GM04504 (cell line): ENCODE measurements around the gene NR4A1.

Experiments used
- DNase-seq: peaks from one replicate; pipeline ENCODE4 v3.0.0-alpha.2; 2012; ENCODE audit warnings: low read depth

The NR4A1 gene

GRCh38 chr12:52079576-52080402, 28.5 kb downstream of the NR4A1 start, which contains the start of gene SMIM41:
Gene SMIM41, plus strand, starts transcription at chr12:52079704. Its CDS starts 76 bp downstream, at chr12:52079780.
- no peak for DNase-seq

DNA sequence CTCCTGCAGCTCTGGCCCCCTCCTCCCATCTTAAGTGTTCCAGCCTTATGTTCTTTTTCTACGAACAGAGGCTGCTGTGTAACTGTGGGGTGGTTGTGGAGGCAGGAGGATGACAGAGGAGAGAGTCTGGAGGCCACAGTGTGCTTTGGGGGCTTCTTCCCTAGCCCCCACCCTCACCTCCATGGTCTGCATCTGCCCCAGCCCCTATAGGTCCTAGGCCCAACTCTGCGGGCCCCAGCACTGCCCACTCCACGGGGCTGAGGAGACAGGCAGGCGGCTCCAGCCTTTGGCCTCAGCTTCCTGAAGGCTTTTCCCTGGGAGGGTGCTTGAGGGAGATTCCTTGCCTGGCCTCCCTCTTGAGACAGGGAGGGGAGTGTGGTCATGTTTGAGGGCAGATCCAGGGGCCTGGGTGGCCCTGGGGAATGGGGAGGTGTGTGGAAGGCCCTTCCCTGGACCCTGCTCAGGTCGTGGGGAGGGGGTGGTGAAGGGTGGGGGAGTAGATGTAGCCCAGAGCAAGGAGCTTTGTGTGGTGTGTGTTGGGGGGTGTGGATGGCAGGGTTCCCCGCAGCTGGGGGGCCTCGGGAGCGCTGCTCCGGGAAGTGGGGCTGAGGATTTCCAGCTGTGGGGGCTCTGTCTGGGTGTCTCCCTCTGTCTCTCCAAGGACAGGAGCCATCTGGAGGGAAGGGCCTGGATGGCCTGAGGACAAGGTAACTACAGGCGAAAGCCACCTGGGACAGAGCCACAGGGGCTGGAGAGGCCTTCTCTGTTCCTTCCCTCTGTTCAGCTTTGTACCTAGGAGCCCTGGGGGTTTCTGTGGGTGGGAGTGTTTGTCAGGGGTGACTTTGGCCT, 29.4 kb downstream of the NR4A1 start:
- no peak for DNase-seq

- no peak for DNase-seq
Measured at GRCh38 chr12:52081263-52081733, 30.1 kb downstream of the NR4A1 start.

DNA sequence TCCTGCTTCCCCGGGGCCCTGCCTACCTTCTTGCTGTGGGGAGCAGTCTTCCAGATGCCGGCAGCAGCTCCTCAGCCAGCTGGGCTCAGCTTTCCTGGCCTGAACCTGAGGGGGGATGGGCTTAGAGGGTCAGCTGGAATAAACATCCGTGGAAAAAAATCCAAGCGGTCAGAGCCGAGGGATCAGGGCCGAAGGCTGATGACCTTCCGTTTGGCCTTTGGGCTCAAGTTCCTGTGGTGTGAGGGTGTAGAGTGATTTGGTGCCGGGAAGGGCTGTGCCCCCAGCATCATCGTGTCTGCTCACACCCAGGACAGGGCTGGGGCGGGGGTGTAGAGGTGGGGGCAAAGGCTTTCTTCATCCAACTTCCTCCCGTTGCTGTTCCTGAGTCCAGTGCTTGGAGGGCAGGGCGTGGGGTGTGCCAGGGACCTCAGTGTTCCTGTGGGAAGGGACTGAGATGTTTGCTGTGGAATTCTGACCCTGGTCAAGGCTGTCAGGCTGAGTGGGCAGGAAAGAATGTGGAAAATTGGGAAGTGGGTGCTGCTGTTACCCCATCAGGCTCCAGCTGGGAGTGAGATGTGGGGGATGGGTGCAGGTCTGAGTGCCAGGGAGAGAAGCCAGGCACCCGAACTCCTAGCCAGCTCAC, 30.9 kb downstream of the NR4A1 start:
- no peak for DNase-seq

- no peak for DNase-seq
Measured at GRCh38 chr12:52082669-52082987, 31.4 kb downstream of the NR4A1 start.

DNA sequence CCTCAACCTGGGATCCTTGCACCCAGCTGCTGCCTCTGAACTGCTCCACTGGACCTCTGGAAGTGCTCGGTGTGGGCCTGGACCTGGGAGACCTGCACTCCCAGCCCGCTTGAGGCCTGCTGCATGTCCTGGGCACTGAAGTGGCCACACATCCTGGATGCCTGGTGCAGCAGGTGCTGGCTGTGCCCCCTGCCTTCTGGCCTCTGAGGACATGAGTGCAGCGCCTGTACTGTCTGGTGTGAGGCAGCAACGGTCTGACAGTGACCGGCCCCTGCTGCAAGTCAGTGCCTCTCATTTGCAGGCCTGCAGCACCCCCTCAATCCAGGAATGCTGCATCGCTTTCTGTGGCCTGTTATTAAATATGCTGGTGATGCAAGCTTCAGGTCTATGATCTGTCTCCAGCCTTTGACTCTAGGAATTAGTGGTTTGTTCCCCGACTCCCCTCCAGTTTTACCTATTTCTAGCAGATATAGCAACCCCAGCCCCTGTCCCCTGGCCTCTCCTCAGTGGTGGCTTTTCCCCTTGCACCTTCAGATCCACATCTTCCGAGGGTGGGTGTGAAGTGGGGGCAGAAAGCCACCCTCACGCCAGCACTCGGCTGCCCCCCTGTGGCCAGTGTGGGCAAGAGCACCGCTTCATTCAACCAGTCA, 31.9 kb downstream of the NR4A1 start:
- peak; percentile 47 for DNase-seq

DNA sequence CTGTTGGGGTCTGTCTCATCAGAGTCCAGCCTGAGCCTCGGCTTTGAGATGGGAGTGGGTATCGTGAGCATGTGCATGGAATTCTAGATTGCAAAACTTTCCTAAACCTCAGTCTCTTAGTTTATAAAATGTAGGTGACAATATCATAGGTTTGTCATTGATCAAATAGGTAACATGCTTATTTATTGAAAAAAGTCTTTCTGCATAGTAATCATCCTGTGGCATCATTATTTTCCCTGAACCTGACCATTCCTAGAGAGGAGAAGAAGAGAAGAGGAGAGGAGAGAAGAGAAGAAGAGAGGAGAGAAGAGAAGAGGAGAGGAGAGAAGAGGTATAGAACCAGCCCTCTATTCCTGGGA, 32.4 kb downstream of the NR4A1 start:
- DNase-seq = no peak

DNA sequence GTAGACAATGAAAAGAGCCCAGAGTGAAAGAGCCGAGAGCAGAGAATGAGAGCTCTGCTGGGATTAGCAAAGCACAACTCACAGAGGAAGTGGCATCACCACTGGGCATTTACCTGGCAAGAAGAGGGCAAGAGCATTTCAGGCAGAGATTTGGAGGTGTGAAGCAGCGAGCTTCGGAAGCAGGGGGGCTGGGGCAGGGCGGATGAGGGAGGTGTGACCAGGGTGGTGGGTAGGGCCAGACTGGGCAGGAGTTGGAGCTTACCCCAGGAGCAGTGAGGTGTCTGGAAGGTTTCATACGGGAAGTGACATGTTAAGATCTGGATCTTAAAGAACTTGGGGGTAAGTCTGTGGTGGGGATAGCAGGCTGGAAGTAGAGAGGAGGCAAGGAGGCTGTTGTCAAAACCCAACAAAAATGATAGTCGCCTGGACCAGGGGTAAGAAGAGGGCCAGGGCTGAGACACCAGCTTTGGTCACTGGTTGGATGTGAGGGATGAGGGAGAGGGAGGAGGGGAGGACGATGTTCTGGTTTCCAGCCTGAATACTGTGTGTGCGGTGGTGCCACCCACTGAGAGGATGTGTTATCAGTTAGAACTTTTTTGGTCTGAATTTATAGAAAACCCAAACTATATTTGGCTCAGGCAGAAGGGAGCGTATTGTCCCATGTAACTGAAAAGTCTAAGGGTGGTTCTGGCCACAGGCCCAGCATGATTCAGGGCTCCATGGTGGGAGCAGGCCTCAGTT, 33.4 kb downstream of the NR4A1 start:
- DNase-seq = no peak

GRCh38 chr12:52085682-52086180, 34.5 kb downstream of the NR4A1 start:
- no peak for DNase-seq

GRCh38 chr12:52086366-52086765, 35.1 kb downstream of the NR4A1 start:
- DNase-seq = no peak

DNA sequence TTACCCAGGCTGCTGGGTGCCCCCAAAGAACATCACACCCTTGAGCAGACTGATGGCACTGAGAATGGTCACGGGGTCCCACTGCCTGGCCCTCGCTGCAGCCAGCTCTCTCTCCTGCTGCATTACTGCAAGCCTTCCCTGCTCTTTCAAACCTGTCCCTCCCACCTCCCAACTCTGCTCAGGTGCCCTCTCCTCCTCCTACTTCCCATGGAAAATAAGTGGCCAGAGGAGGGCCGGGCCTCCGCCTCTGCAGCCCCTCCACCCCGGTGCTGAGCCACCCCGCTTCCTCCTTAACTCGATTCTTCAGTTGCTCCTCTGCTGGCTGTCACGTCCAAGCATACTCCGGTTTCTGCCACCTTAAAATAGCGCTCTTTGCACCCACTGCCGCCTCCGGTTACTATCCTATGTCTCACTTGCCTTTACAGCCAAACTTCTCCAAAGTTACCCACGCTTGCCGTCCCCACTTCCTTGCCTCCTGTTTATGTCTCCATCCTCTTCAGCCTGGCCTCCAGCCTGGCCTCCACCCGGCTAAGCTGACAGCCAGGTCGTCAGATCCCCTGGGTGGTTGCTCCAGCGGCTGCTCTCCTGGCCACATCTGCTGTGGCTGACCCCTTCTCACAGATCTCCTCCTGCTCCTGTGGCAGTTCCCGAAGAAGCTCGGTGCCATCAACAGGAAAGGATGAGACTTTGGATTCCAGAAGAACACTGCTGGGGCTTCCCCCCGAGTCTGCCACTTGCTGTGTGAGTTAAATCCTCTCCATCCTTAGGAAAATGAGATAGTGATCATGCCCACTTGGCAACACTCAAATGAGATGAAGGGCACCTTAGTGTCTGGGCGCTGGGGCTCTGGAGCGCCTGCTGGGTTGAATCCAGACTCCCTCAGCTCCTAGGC, 35.9 kb downstream of the NR4A1 start:
- DNase-seq = no peak

DNA sequence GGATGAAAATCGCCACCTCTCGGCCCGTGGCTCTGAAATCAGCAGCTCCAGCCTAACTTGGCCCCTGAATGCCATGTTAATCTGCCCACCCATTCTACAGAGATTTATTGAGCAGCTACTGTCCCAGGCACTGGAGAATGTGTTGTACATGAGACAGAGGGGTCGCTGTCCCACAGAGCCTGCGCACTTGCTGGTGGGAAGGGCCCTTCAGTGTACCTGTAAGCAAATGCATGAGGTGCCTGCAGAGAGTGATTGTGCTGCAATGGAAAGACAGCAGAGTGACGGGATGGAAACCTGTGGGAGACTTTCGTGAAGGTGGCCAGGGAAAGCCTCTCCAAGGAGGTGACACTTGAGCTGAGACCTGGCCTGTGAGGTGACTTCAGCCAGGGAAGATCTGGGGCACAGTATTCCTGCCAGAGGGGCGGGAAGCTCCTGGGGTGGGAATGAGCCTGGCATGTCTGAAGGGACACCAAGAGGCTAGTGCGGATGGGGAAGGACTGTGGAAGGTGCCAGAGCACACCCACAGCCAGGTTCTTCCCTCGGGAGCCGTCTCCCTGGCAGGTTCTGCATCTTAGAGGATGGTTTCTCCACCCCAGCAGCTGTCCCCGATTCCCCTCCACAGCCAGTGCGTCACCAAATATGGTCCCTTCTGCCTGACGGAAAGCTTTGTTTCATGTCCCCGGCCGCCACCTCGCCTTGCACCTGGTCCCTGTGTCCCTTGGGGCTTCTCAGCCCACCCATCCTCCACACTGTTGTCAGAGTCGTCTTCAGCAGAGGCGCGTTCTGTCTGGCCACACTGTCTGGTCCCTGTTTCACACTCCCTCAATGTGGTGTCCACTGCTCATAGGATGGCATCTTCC, 36.9 kb downstream of the NR4A1 start:
- no peak for DNase-seq

- DNase-seq = no peak
Measured at GRCh38 chr12:52089491-52089890, 38.2 kb downstream of the NR4A1 start.

DNA sequence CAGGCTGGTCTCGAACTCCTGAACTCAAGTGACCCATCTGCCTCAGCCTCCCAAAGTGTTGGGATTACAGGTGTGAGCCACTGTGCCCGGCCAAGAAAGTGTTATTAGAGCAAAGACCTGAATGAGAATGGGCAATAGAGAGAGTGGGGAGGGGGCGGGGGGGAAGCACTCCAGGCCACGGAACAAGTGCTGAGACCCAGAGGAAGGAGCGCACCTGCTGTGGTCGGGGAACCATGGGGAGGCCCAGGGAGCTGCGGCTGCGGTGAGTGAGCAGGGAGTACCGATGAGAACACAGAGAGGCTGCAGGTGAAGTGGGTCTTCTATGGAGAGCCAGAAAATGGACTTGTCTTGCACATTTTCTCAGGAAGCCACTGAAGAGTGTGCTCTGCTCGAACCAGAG, 39.0 kb downstream of the NR4A1 start:
- DNase-seq = no peak

DNA sequence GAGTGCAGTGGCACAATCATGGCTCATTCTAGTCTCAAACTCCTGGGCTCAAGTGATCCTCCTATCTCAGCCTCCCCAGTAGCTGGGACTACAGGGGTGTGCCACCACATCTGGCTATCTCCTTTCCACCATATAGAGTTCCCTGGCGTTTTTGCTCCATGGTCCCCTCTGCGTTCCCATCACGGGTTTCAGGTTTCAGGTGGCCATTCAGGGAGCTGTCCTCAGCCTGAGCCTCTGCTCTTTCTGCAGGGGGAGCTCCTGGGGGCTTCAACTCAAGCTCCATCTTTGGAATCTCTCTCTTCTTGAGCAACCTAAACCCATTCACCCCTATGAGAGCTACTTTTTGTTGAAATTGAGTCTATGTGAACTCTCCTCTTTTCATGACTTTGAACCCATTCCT, 39.8 kb downstream of the NR4A1 start:
- DNase-seq = no peak

- DNase-seq = no peak
Measured at GRCh38 chr12:52091869-52092268, 40.6 kb downstream of the NR4A1 start.

DNA sequence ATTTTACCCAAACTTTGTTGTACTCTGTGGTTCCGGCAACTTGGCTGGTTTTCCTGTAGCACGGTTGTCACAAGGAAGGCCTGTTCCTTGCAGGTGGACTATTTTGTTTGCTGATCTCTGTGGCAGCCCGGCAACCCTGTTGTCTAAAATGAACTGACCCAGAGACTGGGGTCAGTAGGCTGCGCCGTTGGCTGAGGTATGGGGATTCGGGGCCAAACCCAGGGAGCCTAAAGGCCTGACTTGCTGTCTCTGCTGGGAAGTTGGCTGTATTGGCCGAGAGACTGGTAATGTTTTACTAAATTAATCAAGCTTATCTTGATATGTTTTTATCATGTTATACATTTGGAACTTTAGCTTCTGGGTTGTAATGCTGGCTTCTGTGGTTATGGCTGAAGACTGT, 42.1 kb downstream of the NR4A1 start:
- no peak for DNase-seq

DNA sequence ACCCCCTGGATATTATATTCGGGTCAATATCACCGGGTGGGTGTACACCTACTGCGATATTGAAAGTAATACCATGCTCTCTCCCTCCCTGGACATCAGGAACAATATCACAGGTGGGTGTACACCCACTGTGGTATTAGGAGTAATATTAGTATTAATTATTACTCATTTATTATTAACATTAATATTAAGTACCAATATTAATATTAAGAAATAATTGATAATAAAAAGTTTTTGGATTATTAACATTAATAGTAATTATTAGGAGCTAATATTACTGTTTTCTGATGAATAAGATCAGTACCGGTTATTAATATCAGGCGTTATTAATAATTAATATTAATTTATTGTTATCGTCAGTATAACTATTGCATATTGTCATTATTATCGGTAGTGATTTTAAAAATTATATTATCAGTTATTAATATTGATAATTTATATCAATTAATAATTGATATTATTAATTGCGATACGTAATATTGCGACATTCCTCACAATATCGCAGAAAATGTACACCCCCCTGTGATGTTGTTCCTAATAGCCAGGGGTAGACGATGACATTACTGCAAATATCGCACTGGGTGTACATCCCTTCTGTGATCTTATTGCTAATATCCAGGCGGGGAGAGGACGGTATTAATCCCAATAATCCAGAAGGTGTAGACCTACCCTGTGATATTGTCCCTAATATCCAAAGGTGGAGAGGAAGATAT, 45.2 kb downstream of the NR4A1 start:
- DNase-seq = no peak
